SK-N-MC (cell line): ENCODE data around the gene SULT2B1.

Experiments used
- EZH2 ChIP-seq: fragments of 200-600 bp; sonication (generic); IDR thresholded peaks from one replicate; pipeline ENCODE4 v1.6.1; 2017; ENCODE audit warnings: antibody characterized with exemption
- FOXP2 ChIP-seq: optimal IDR thresholded peaks from 2 replicates; pipeline ENCODE3; 2011; ENCODE audit warnings: mild to moderate bottlenecking, moderate library complexity; ENCODE audit not compliant: insufficient read depth; ENCODE audit errors: extremely low read length, control extremely low read depth
- POLR2AphosphoS5 ChIP-seq: IDR thresholded peaks from 2 replicates; pipeline ENCODE4 v1.6.1; 2012; ENCODE audit warnings: mild to moderate bottlenecking, low read depth, low read length, borderline replicate concordance

DNA sequence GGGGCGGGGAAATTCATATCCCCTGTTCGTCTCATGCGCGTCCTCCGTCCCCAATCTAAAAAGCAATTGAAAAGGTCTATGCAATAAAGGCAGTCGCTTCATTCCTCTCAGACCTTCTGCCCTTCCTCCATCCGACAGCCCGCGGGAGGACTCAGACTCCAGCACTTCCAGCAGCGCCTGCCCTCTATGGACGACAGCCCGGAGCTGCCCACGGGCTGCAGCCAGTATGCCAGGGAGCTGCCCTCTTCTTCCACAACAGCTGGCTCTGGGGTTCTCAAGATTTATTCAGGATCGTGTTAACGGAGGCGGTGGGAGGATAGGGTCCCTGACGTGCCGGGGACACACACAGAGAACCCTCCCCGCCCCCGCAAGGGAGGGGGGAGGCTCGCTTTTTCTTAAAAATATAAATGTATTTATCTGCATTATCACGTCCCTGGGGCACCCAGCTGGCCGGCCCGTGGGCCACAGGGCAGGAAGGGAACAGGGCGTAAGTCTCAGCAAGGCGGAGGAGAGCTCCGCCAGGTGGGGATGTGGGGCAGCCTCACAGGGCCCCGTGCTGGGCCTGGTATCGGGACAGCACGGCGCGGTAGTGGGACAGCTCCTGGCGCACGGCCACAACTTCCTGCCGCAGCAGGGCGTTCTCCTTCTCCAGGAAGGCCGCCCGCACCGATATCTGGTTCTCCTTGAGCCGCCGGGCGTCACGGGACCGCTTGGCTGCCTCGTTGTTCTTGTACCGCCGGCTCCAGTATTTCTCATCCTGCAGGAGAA is 78.5 kb downstream of the SULT2B1 start:
- TF ChIP-seq EZH2: no peak
- TF ChIP-seq POLR2AphosphoS5: peak; percentile 22; the same call in 1 of the 2 replicates
- no peak for TF ChIP-seq FOXP2
